HepG2 (cell line): ENCODE results near the gene SLCO4A1. TPM values are rescaled to one million over a fixed set of nuclear protein-coding genes. Genes with fewer than 3 reads are reported as not detected.

Experiments used
- ATAC-seq: fragments of 200-7000 bp; cut with Tn5 transposase; 3 replicates; pipeline ENCODE4 v1.9.1; 2020; ENCODE audit warnings: mild to moderate bottlenecking, moderate library complexity
- BruUV-seq: library from RNA; stranded (reverse); fragments of 400-500 nt; replicated peaks from 2 replicates; lab custom pipeline; 2021; lab: Mats Ljungman, UMichigan
- CTCF ChIA-PET: fragments of 300-600 bp; formaldehyde crosslinking; extraction: SDS; loops from one replicate; lab custom pipeline; 2021; ENCODE audit warnings: low total read pairs, inconsistent platforms, low intra/inter-chr PET ratio; lab: Yijun Ruan, JAX
- POLR2A ChIA-PET: fragments of 350-600 bp; sonication (Branson Sonifier 250); formaldehyde crosslinking; loops from one replicate; lab custom pipeline; 2020; ENCODE audit warnings: antibody characterized with exemption, inconsistent platforms; lab: Yijun Ruan, JAX
- DNase-seq: peaks from one replicate; pipeline ENCODE4 v3.0.0-alpha.2; 2015; ENCODE audit warnings: low spot score
- FAIRE-seq: peaks from 3 replicates; lab custom pipeline; 2011; peaks lifted over from hg19 to GRCh38; lab: Jason Lieb, UNC
- H2AFZ ChIP-seq: one replicate; pipeline ENCODE4 v1.6.1; 2011; ENCODE audit warnings: low read length, inconsistent platforms
- H3K27ac ChIP-seq: fragments of 300-600 bp; 3 replicates; pipeline ENCODE4 v1.8.0; 2011; ENCODE audit warnings: mixed run types, mild to moderate bottlenecking, mixed read lengths, low read length, inconsistent platforms; ENCODE audit not compliant: insufficient read depth; ENCODE audit errors: extremely low read length
- H3K27me3 ChIP-seq, 2 experiments: fragments of 200-600 bp in 1 of 2; 2 replicates in 1 of 2; 3 replicates in 1 of 2; pipeline versions ENCODE4 v1.6.0 to v1.8.0; 2011; ENCODE audit warnings: low read length in 2 of 2, mild to moderate bottlenecking in 2 of 2, moderate library complexity in 2 of 2, inconsistent platforms in 1 of 2; ENCODE audit not compliant: insufficient read depth in 2 of 2, control insufficient read depth in 1 of 2
- H3K36me3 ChIP-seq, 2 experiments: fragments of 200-600 bp in 1 of 2; replicated peaks in 1 of 2; 2 replicates in 1 of 2; 3 replicates in 1 of 2; pipeline versions ENCODE4 v1.5.1 to v1.8.0; 2011; ENCODE audit warnings: low read length in 2 of 2, inconsistent platforms in 1 of 2; ENCODE audit not compliant: insufficient read depth in 2 of 2, control insufficient read depth in 1 of 2
- H3K4me1 ChIP-seq: 2 replicates; pipeline ENCODE4 v1.5.1; 2012; ENCODE audit warnings: low read length, inconsistent platforms; ENCODE audit not compliant: insufficient read depth
- H3K4me2 ChIP-seq: 2 replicates; pipeline ENCODE4 v1.6.0; 2011; ENCODE audit warnings: low read depth, low read length, inconsistent platforms
- H3K4me3 ChIP-seq, 3 experiments: fragments of 200-600 bp in 1 of 3; sonication (generic), shearing (Covaris generic) in 1 of 3; replicated peaks in 1 of 3; 2 replicates each; pipeline ENCODE4 v1.5.1; 2011 to 2016; ENCODE audit warnings: low read length in 3 of 3, inconsistent platforms in 2 of 3, low read depth in 2 of 3, mild to moderate bottlenecking in 2 of 3, control low read depth in 1 of 3, mixed read lengths in 1 of 3; ENCODE audit not compliant: insufficient read depth in 1 of 3
- H3K79me2 ChIP-seq: one replicate; pipeline ENCODE4 v1.6.1; 2011; ENCODE audit warnings: low read length, inconsistent platforms; ENCODE audit not compliant: insufficient read depth
- H3K9ac ChIP-seq: 2 replicates; pipeline ENCODE4 v1.6.0; 2011; ENCODE audit warnings: mild to moderate bottlenecking, low read depth, low read length, inconsistent platforms; ENCODE audit not compliant: insufficient read depth
- H3K9me3 ChIP-seq: 2 replicates; pipeline ENCODE4 v1.5.1; 2012; ENCODE audit warnings: mild to moderate bottlenecking, low read length
- H4K20me1 ChIP-seq: 2 replicates; pipeline ENCODE4 v1.6.0; 2011; ENCODE audit warnings: inconsistent platforms, mild to moderate bottlenecking, low read length, moderate library complexity; ENCODE audit not compliant: insufficient read depth
- AKAP8 ChIP-seq: sonication (generic); formaldehyde crosslinking; IDR thresholded peaks from 2 replicates; pipeline ENCODE4 v1.5.1; 2020; ENCODE audit warnings: mild to moderate bottlenecking, missing genetic modification reagents
- ETS1 ChIP-seq: sonication (generic); formaldehyde crosslinking; IDR thresholded peaks from 2 replicates; pipeline ENCODE4 v1.4.0; 2020; ENCODE audit warnings: missing genetic modification reagents
- HOXD1 ChIP-seq: sonication (generic); formaldehyde crosslinking; IDR thresholded peaks from 2 replicates; pipeline ENCODE4 v1.5.0; 2020; ENCODE audit warnings: missing genetic modification reagents
- NFAT5 ChIP-seq: sonication (generic); formaldehyde crosslinking; IDR thresholded peaks from 2 replicates; pipeline ENCODE4 v1.4.0; 2020; ENCODE audit warnings: missing genetic modification reagents
- NFE2L1 ChIP-seq: sonication (generic); formaldehyde crosslinking; IDR thresholded peaks from 2 replicates; pipeline ENCODE4 v1.4.0; 2020; ENCODE audit warnings: missing genetic modification reagents, mild to moderate bottlenecking, borderline replicate concordance
- PHB2 ChIP-seq: fragments of 450-650 bp; IDR thresholded peaks from 2 replicates; pipeline ENCODE4 v1.6.1; 2018; ENCODE audit not compliant: partially characterized antibody
- UBTF ChIP-seq: sonication (generic); formaldehyde crosslinking; IDR thresholded peaks from 2 replicates; pipeline ENCODE4 v1.4.0; 2020; ENCODE audit warnings: mild to moderate bottlenecking, missing genetic modification reagents
- YEATS4 ChIP-seq: sonication (generic); formaldehyde crosslinking; IDR thresholded peaks from 2 replicates; pipeline ENCODE4 v1.4.0; 2020; ENCODE audit warnings: missing genetic modification reagents, borderline replicate concordance
- WGBS: methylation state at CpG from one replicate; pipeline ENCODE4 v1.1.6; 2017; ENCODE audit warnings: low lambda C conversion rate; 5-methylcytosine and 5-hydroxymethylcytosine counted together
- in situ Hi-C: cut with HindIII; loops from 2 replicates; pipeline ENCODE4 v1.10.0; 2017; ENCODE audit warnings: low pct_unique_long_range_greater_than_20kb; ENCODE audit not compliant: extremely low pct_ligation_motif_present
- intact Hi-C: fragments of 100-400 bp; cut with micrococcal nuclease; formaldehyde crosslinking; loops from one replicate; pipeline ENCODE4 v1.10.0; 2022; ENCODE audit not compliant: unreplicated experiment
- polyA plus RNA-seq, 8 experiments: library from polyadenylated mRNA; depleted of rRNA in 3 of 8; stranded (reverse) in 7 of 8; unstranded in 1 of 8; fragments of >200 nt; fragmentation: Illumina TruSeq in 4 of 8; extraction: Trizol in 4 of 8; gene quantifications; 2 replicates each; pipeline versions ENCODE4 v1.2.1 to v1.2.3, GENCODE V29; 2011 to 2016; ENCODE audit warnings: low read depth in 4 of 8, missing spikeins in 1 of 8, mixed read lengths in 1 of 8; ENCODE audit not compliant: insufficient read depth in 1 of 8
- total RNA-seq, 5 experiments: library from RNA; depleted of rRNA; stranded (reverse); fragments of >200 nt; fragmentation: Illumina TruSeq; extraction: Trizol; gene quantifications; 2 replicates each; pipeline ENCODE4 v1.2.3, GENCODE V29; 2016; ENCODE audit warnings: low read depth in 1 of 5
- TF ChIP-seq, protein P1 (sequence below): IDR thresholded peaks from 2 replicates; pipeline ENCODE4 v1.6.1; 2016; ENCODE audit warnings: low read depth, control low read depth

Gene SLCO4A1
- total and polyA plus RNA-seq, 2 of the 13 experiments (the other 11 are each of a cell fraction or from before 2014, with no cell fraction given) = 55.5 to 112 TPM

DNA sequence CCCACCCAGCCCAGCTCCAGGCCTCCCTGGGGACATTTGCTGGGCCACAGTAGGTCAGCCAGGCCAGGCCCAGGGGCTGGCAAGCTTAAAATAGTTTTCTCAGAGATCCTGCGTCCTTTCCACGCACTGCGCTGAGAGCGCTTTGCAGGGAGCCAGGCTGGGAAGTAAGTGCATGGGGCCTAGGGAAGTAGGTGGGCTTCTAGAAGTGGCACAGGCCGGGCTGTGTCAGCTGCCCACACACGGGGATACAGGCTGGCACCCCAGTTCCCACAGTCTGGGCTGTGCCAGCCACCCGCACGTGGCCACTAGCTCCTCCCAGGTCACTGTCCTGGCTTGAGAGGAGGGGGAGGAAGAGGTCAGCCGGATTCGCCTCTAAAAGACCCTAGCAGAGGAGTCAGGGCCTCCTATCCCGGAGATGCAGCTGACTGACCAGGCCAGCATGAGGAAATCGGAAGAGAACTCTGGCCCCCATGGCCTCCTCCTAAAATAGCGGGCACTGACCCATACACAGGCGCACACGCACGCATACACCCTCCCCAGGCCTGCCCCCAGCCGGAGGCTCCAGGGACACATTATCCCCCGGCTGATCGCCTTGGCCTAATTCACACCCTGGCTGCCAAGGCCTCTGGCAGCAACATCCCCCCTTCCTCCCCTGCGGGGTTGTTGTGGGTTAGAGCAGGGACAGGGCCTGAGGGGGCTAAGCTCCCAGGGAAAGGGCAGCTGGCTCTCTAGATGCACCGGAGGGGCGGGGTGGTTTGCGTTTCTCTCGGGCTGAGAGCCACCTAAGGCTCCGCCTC is 5.4 kb downstream of the SLCO4A1 start:
- Histone ChIP-seq H3K4me1 (peaks cover 62% of the 10 kb centered on the region), H3K4me2 (no peak overlapping the region), H2AFZ (no peak overlapping the region), H3K79me2 (peaks cover 82% of the 10 kb centered on the region), H3K27me3 (peaks cover 0 to 6% of the 10 kb centered on the region in 2 experiments; a peak in 2 of 5 replicates), H3K9ac (no peak overlapping the region), H3K4me3 (no peak overlapping the region), H3K27ac (no peak overlapping the region), H3K36me3 (peaks cover 2 to 22% of the 10 kb centered on the region in 2 experiments; a peak in 2 of 5 replicates), H4K20me1 (peaks cover 6% of the 10 kb centered on the region; the same call in 1 of the 2 replicates), H3K9me3 (no peaks in the 10 kb centered on the region)
- ChIA-PET CTCF (no interaction called here), POLR2A (no interaction called here)
- FAIRE-seq = no peak
- 93% methylated on average over 24 of the region's 25 CpGs for WGBS
- intact Hi-C loops (no loop called here), in situ Hi-C loops (no loop called here)
- no peak for ATAC-seq
- no peak for DNase-seq
- BruUV-seq = no TSS peak
- TF ChIP-seq NFE2L1 (CRISPR knock-in tag) = 0 out of 2 replicates have a peak, but pooled peaks have one; percentile 7
- 0 out of 2 replicates have a peak, but pooled peaks have one; percentile 24 for TF ChIP-seq UBTF
- no peak for TF ChIP-seq NFAT5 (CRISPR knock-in tag)
- TF ChIP-seq AKAP8 = 0 out of 2 replicates have a peak, but pooled peaks have one; percentile 15
- no peak for TF ChIP-seq ETS1 (CRISPR knock-in tag)
- no peak for TF ChIP-seq HOXD1 (CRISPR knock-in tag)
- TF ChIP-seq YEATS4 (CRISPR knock-in tag) = no peak
- TF ChIP-seq, protein P1, sequence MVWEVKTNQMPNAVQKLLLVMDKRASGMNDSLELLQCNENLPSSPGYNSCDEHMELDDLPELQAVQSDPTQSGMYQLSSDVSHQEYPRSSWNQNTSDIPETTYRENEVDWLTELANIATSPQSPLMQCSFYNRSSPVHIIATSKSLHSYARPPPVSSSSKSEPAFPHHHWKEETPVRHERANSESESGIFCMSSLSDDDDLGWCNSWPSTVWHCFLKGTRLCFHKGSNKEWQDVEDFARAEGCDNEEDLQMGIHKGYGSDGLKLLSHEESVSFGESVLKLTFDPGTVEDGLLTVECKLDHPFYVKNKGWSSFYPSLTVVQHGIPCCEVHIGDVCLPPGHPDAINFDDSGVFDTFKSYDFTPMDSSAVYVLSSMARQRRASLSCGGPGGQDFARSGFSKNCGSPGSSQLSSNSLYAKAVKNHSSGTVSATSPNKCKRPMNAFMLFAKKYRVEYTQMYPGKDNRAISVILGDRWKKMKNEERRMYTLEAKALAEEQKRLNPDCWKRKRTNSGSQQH (CRISPR knock-in tag) = no peak
- no peak for TF ChIP-seq PHB2
